ENCODE measurements around the gene DOK5. TPM values are rescaled to one million over a fixed set of nuclear protein-coding genes. Genes with fewer than 3 reads are reported as not detected.

The DOK5 gene
- total RNA-seq, 2 experiments from 2014 or later = not detected

DNA sequence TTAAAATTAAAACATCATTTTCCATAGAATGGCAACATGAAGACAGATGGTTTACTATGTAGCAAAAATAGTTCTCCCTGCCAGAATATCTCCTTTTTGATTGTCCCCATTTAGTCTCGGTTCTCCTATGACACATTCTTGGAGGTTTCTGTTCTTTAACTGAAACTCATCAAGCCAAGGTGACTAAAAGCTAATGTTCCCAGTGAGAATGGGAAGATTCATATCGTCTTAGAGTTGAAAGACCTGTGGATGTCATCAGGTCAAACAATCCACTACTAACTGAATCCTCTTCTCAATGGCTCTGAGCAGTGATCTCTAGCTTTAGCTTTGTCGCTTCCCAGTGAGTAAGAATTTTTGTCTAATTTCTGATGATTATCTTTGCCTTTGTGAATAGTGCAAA is 1.3 kb upstream of the DOK5 start:
- no peaks in the 10 kb centered on the region for H3K79me2 ChIP-seq (ENCODE audit: insufficient read depth, low read depth, low read length)
- no peaks in the 10 kb centered on the region for H3K36me3 ChIP-seq (ENCODE audit: insufficient read depth, low read length)
- intact Hi-C loops (cut with micrococcal nuclease; ENCODE audit: unreplicated experiment) = no loop called here
- H3K9me2 ChIP-seq (ENCODE audit: insufficient read depth, low read length) = no peaks in the 10 kb centered on the region
- no TSS peak for BruUV-seq (replicated peaks)
- no peak for DNase-seq (ENCODE audit: low spot score)
- CTCF ChIA-PET (ENCODE audit: unreplicated experiment) = no interaction called here
- no peaks in the 10 kb centered on the region for H3K9me3 ChIP-seq (ENCODE audit: low read length)
- TF ChIP-seq EZH2phosphoT487 (IDR thresholded peaks at IDR 0.05; ENCODE audit: borderline replicate concordance, low read depth, low read length) (no peak), CTCF (conservative IDR thresholded peaks at IDR 0.05; ENCODE audit: low read length) (no peak)
- H3K4me2 ChIP-seq (ENCODE audit: low read length) = no peak overlapping the region
- H3K27ac ChIP-seq (ENCODE audit: low read depth, low read length, poor library complexity, severe bottlenecking) = no peak overlapping the region
- H2AFZ ChIP-seq (ENCODE audit: low read length) = no peak overlapping the region
- H3K4me3 ChIP-seq (ENCODE audit: low read depth, low read length, poor library complexity, severe bottlenecking) = no peak overlapping the region
- POLR2A ChIA-PET = no interaction called here
- H4K20me1 ChIP-seq (ENCODE audit: insufficient read depth, low read length) = no peaks in the 10 kb centered on the region
- H3K4me1 ChIP-seq (ENCODE audit: insufficient read depth, low read length, poor library complexity, severe bottlenecking) = no peaks in the 10 kb centered on the region

- intact Hi-C loops (cut with micrococcal nuclease; ENCODE audit: unreplicated experiment) = no loop called here
- BruUV-seq (replicated peaks) = no TSS peak
- POLR2A ChIA-PET = no interaction called here
- no peaks in the 10 kb centered on the region for H4K20me1 ChIP-seq (ENCODE audit: insufficient read depth, low read length)
- H3K4me3 ChIP-seq (ENCODE audit: low read depth, low read length, poor library complexity, severe bottlenecking) = no peak overlapping the region
- CTCF ChIA-PET (ENCODE audit: unreplicated experiment) = no interaction called here
- H3K9me3 ChIP-seq (ENCODE audit: low read length) = no peaks in the 10 kb centered on the region
- TF ChIP-seq EZH2phosphoT487 (IDR thresholded peaks at IDR 0.05; ENCODE audit: borderline replicate concordance, low read depth, low read length) = no peak
- no peak for TF ChIP-seq CTCF (conservative IDR thresholded peaks at IDR 0.05; ENCODE audit: low read length)
- no peak overlapping the region for H3K4me2 ChIP-seq (ENCODE audit: low read length)
- H3K36me3 ChIP-seq (ENCODE audit: insufficient read depth, low read length) = no peaks in the 10 kb centered on the region
- no peak overlapping the region for H3K27ac ChIP-seq (ENCODE audit: low read depth, low read length, poor library complexity, severe bottlenecking)
- no peak overlapping the region for H2AFZ ChIP-seq (ENCODE audit: low read length)
- DNase-seq (ENCODE audit: low spot score) = no peak
- H3K79me2 ChIP-seq (ENCODE audit: insufficient read depth, low read depth, low read length) = no peaks in the 10 kb centered on the region
- no peaks in the 10 kb centered on the region for H3K4me1 ChIP-seq (ENCODE audit: insufficient read depth, low read length, poor library complexity, severe bottlenecking)
- H3K9me2 ChIP-seq (ENCODE audit: insufficient read depth, low read length) = no peaks in the 10 kb centered on the region
Observed at GRCh38 chr20:54474866-54475265, 527 bp upstream of the DOK5 start.

- CTCF ChIA-PET (ENCODE audit: unreplicated experiment) = no interaction called here
- TF ChIP-seq CTCF (conservative IDR thresholded peaks at IDR 0.05; ENCODE audit: low read length) = no peak
- TF ChIP-seq EZH2phosphoT487 (IDR thresholded peaks at IDR 0.05; ENCODE audit: borderline replicate concordance, low read depth, low read length) = no peak
- no TSS peak for BruUV-seq (replicated peaks)
Observed at GRCh38 chr20:54476169-54477009, 996 bp downstream of the DOK5 start.

More at GRCh38 chr20:54476169-54477009, 996 bp downstream of the DOK5 start:
- no peak for DNase-seq (ENCODE audit: low spot score)
- Histone ChIP-seq H3K9me2 (ENCODE audit: insufficient read depth, low read length) (no peaks in the 10 kb centered on the region), H3K9me3 (ENCODE audit: low read length) (no peaks in the 10 kb centered on the region), H3K79me2 (ENCODE audit: insufficient read depth, low read depth, low read length) (no peaks in the 10 kb centered on the region), H3K36me3 (ENCODE audit: insufficient read depth, low read length) (no peaks in the 10 kb centered on the region), H3K4me2 (ENCODE audit: low read length) (no peak overlapping the region), H3K4me3 (ENCODE audit: low read depth, low read length, poor library complexity, severe bottlenecking) (no peak overlapping the region), H4K20me1 (ENCODE audit: insufficient read depth, low read length) (no peaks in the 10 kb centered on the region), H2AFZ (ENCODE audit: low read length) (no peak overlapping the region), H3K4me1 (ENCODE audit: insufficient read depth, low read length, poor library complexity, severe bottlenecking) (no peaks in the 10 kb centered on the region), H3K27ac (ENCODE audit: low read depth, low read length, poor library complexity, severe bottlenecking) (no peak overlapping the region)
- intact Hi-C loops (cut with micrococcal nuclease; ENCODE audit: unreplicated experiment) = no loop called here
- POLR2A ChIA-PET = no interaction called here

All from OCI-LY7 (cell line).